HG02973 (cell line): ENCODE results near the gene LRP5.
"Not testable (repeated sequence)": the region's sequence is repeated elsewhere in the genome, so short reads cannot be mapped to it uniquely, and the experiment has no call there.

Experiments used
- ATAC-seq: cut with Tn5 transposase; IDR thresholded peaks from one replicate; pipeline ENCODE4 v1.9.1; 2021; ENCODE audit warnings: moderate library complexity; ENCODE audit not compliant: unreplicated experiment

Gene LRP5

DNA sequence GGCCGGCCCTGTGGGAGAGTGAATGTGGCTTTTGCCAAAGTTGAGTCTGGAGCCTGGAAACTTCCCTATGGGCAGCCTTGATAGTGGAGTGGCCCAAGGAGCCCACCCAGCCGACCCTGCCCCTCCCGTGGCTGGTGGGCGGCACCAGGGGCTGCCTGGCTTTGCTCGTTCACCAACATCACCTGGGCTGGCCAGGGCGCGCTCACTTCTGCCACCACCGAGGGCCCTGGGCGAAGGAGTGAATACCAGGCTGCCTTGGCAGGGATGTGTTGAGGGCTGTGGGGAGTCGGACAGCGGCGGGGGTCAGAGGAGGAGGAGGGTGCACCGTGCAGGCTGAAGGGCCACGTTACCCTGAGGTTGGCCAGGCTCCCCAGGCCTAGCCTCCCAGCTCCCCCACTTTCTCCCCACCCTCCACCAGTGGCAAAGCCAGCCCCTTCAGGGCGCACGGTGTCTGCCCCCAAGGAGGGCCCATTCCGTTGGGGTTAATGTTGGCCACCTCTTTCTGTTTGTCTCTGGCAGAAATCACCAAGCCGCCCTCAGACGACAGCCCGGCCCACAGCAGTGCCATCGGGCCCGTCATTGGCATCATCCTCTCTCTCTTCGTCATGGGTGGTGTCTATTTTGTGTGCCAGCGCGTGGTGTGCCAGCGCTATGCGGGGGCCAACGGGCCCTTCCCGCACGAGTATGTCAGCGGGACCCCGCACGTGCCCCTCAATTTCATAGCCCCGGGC lies 125.7 kb downstream of the LRP5 start:
- ATAC-seq = no peak

DNA sequence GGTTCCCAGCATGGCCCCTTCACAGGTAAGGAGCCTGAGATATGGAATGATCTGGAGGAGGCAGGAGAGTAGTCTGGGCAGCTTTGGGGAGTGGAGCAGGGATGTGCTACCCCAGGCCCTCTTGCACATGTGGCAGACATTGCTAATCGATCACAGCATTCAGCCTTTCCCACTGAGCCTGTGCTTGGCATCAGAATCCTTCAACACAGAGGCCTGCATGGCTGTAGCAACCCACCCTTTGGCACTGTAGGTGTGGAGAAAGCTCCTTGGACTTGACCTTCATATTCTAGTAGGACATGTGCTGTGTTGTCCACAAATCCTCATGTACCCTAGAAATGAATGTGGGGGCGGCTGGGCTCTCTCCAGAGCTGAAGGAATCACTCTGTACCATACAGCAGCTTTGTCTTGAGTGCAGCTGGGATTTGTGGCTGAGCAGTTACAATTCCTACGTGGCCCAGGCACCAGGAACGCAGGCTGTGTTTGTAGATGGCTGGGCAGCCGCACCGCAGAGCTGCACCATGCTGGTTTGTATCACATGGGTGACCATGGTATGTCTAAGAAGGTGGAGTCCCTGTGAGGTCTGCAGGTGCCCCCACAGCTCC lies 126.4 kb downstream of the LRP5 start:
- no peak for ATAC-seq

DNA sequence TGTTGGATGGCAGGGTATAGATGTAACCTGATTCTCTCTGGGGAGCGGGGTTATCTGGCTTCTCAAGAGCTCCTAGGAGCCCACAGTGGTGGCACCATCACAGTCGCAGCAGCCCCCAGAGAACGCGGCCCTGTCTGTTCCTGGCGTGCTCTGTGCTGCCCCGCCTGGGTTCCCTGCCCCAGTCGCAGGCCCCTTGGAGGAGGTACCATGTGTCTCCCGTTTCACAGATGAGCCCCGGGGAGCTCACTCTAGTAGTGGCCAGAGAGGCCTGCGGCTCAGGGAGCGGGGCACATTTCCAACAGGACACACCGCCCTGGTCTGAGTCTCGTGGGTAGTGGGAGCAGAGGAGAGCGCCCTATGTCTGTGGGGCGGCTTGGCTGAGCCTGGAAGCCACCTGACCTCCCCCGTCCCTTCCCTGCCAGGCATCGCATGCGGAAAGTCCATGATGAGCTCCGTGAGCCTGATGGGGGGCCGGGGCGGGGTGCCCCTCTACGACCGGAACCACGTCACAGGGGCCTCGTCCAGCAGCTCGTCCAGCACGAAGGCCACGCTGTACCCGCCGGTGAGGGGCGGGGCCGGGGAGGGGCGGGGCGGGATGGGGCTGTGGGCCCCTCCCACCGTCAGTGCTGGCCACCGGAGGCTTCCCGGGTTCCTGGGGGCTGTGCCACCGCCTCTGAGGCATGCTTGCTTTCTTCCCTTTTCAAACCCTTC lies 127.1 kb downstream of the LRP5 start:
- ATAC-seq = no peak

DNA sequence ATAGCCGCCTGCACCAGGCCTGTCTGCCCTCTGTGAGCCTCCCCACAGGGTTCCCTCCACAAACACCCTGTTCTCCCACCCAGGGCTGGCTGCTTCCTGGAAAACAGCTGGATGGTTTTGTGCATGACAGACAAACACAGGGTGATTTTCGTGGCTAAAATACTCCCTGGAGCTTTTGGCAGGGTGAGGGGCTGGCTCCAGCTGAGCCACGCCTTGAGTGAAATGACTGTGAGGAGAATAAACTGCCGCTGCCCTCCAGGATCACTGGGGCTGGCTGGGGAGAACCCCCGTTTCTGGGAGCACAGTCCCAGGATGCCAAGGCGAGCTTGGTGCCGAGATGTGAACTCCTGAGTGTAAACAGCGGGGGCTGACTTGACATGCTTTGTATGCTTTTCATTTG lies 127.8 kb downstream of the LRP5 start:
- ATAC-seq = no peak

DNA sequence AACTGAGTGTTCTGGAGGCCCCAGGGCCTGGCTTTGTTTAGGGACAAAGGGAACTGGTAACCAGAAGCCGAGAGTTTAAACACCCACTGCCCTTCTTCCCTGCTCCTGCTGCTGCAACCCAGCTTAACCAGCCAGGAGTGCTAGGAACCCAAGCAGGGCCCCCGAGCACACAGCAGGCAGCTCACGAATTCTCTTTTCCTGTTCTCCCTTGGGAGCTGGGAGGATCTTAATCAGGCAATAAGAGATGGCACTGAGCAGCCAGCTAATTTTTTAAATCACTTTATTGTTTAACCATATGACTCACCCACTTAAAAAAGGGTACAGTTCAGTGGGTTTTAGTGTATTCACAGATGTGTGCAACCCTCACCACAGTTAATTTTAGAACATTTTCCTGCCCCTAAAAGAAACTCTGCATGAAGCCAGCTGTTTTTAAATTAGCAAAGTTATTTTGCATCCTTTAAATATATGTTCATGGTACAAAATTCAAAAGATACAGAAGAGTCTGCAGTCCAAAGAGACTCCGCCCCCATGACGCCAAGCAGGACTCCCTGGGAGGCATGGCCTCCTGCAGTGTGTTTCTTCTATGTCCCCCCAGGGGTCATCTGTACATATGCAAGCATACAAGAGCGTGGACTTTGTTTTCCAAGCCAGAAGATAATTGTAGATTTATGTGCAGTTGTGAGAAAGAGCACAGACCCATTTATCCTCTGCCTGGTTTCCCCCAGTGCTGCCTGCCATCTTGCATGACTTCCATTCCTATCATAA lies 129.3 kb downstream of the LRP5 start:
- ATAC-seq = no peak

DNA sequence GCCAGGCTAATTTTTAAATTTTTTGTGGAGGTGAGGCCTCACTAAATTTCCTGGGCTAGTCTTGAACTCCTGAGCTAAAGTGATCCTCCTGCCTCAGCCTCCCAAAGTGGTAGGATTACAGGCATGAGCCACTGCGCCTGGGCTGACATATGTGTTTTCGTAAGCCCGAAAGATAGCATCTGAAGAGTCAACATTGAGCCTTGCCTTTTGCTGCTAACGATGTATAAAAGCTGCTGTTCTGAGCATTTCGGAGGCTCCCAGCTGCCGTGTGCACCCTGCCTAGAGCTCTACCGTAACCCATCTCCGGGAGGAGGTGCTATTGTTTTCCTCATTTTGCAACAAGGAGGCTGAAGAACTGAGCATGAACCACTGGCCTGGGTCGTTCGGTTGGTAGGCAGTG lies 130.0 kb downstream of the LRP5 start:
- ATAC-seq = no peak

DNA sequence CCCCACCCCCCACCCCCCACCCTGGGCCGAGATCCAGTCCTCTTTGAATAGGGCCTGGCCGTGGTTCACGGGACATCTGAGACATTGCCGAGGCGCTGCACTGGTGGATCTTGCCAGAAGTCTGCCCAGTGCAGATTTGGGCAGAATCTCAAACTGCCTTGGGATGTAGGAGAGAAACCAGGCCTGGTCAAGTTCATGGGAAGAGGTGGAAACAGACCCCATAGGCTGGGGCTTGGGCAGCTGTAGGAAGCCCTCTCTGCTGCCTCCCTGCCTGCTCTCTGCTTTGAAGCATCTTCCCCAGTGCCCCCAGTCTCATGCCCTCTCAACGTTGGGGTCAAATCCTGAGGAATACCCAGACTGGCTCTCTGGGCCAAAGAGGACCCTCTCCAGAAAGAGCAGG lies 132.2 kb downstream of the LRP5 start:
- no peak for ATAC-seq

DNA sequence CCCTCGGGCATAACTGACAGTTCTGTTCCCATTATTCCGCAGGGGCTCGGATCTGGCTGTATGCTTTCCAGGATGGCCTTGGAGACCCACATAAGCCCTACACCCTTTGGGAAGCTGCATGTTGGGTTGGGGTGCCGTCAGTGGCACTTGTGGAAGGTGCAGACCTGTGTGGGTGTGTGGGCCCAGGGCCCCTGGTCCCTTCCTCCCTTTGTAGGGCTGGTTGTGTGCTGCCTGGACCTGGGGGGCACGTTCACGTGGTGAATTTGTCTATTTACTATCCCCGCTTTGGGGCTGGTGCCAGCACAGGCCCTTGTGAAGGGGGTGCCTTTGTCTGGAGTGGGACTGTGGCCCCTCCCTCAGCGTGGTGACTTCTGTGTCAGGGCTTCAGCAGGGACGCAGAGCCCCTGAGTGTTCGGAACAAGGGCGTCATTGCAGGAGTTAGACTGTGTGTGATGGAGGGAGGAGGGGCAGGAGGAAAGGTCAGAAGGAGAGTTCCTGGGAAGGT lies 133.2 kb downstream of the LRP5 start:
- no peak for ATAC-seq

DNA sequence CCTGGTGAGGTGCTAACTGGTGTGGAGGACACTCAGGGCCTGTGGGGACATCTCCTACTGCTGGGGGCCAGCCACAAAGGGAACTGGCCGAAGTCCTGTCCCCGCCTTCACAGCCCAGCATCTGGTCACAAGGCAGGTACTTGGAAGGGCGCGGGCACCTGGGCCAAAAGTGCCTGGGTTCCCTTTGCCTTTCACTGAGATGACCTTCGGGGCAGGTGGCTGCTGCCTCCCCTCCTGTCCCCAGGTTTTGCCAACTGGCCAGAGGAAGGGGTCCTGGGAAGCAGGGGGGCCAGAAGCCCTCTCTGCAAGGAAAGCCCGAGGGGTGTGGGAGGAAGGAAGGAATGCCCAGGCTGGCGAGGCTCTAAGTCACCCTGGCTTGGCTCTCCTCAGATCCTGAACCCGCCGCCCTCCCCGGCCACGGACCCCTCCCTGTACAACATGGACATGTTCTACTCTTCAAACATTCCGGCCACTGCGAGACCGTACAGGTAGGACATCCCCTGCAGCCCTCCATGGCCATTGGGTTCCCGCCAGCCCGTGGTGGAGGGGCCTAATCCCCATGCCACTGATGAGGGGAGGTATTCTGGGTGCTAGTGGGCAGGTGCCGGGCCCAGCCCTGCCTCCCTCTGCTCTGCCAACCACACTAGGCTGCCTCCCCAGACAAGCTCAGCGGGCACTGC lies 133.8 kb downstream of the LRP5 start:
- ATAC-seq = no peak

DNA sequence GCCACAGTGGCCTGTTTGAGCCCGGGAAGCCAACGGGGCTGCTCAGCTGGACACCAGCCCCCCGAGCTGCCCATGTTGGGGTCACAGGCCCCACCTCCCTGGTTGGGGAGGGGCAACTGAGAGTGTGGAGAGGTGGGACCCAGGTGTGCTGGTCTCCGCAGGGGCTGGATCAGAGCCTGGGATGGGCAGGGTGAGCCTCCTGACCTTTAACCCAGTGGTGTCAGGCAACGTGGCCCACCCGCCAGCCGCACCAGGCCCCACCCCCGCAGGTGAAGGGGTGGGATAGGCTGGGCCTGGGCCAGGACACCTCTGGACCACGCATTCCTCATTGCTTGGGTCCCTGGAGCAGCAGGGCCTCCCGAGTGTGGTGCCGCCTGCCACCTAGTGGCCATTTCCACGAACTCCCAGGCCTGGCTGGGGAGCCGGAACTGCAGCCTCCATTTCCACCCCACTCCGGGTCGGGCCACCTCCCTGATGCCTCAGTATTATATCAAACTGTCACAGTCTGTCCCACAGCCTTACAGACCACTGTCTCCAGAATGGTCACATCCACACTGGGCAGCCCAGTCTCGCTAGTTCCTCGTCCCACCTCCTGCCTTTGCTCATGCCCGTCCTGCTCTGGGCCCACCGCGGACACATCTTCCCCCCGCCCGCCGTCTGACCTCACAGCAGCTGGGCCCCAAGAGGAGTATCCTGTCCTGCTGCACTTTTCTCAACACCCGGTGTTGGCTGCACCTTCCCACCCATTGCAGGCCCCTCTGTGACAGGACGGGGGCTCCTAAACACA lies 134.8 kb downstream of the LRP5 start:
- ATAC-seq = no peak

DNA sequence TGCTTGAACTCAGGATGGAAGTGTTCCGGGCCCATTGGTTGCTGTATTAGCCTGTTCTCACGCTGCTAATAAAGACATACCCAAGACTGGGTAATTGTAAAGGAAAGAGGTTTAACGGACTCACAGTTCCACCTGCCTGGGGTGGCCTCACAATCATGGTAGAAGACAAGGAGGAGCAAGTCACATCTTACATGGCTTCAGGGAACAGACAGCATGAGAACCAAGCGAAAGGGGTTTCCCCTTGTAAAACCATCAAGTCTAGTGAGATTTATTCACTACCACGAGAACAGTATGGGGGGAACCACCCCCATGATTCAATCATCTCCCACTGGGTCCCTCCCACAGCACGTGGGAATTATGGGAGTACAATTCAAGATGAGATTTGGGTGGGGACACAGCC lies 135.5 kb downstream of the LRP5 start:
- not testable (repeated sequence) for ATAC-seq

DNA sequence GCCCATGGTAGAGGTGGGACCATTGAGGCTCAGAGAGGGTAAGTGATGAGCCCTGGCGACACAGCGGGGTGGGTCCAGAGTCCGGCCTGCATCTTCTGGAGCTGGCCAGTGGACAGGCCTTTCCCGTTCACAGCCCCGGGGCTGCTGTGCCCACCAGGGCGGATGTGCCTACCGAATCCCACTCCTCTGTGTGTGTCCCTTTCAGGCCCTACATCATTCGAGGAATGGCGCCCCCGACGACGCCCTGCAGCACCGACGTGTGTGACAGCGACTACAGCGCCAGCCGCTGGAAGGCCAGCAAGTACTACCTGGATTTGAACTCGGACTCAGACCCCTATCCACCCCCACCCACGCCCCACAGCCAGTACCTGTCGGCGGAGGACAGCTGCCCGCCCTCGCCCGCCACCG lies 136.2 kb downstream of the LRP5 start:
- no peak for ATAC-seq

DNA sequence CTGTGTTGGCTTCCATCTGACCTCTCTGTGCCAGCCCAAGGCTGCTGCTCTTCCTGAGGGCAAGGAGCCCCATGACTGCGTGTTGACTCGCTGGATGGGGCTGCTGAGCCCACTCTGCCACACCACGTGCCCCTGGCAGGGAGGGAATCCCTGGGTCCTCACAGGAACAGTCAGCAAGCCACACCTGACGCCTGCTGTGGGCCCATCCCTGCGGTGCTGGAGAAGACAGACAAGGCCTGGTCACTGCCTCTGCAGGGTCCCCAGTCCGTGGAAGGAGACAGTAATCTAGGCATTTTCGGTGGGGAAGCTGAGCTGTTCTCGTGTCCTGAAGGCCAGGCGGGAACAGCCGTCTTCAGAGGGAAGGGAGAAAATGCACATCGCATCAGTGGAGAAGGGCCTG lies 137.6 kb downstream of the LRP5 start:
- ATAC-seq = no peak

DNA sequence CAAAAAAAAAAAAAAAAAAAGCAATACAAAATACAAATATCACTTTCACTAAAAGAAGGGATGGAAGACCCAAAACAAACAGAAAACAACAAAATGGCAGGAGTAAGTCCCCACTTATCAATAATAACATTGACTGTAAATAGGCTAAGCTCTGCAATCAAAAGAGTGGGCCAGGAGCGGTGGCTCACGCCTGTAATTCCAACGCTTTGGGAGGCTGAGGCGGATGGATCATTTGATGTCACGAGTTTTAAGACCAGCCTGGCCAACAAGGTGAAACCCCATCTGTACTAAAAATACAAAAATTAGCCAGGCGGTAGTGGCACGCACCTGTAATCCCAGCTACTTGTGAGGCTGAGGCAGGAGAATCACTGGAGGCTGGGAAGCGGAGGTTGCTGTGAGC lies 138.3 kb downstream of the LRP5 start:
- ATAC-seq = no peak

DNA sequence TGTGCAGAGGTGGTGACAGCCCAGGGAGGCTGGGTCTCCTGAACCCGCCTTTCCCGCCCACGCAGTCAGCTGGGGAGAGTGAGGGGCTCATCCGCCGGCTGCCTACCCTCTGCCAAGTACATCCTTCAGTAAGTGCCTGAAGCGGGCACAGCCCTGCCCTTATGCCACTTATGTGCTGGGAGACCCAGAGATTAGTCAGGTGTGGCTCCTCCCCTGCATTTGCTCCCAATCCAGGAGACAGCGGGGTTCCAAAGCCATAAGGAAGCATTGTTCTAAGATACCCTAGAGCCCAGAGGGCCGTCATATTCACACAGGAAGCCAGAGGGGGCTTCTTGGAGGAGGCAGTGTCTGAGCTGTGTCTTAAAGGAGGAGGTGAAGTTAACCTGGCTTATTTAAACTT lies 142.4 kb downstream of the LRP5 start:
- no peak for ATAC-seq

DNA sequence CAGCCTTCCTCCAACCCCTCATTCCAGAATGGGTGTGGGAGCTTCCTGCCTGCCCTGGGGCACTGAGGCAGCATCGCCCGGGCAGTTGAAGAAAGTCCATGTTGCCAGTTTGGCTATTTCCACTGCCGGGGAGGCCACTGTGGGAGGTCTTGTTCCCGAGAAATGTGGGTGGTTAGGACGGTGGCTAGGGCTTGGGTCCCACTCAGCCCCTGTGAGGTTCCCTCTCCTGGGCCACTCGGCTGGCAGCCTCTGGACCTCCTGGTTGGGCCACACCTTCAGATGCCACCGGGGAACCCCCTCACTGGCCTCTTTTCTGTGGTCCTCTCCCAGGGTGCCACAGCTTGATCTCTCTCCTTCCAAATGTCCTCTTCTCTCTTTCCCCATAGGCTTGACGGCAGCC lies 143.1 kb downstream of the LRP5 start:
- ATAC-seq = no peak

DNA sequence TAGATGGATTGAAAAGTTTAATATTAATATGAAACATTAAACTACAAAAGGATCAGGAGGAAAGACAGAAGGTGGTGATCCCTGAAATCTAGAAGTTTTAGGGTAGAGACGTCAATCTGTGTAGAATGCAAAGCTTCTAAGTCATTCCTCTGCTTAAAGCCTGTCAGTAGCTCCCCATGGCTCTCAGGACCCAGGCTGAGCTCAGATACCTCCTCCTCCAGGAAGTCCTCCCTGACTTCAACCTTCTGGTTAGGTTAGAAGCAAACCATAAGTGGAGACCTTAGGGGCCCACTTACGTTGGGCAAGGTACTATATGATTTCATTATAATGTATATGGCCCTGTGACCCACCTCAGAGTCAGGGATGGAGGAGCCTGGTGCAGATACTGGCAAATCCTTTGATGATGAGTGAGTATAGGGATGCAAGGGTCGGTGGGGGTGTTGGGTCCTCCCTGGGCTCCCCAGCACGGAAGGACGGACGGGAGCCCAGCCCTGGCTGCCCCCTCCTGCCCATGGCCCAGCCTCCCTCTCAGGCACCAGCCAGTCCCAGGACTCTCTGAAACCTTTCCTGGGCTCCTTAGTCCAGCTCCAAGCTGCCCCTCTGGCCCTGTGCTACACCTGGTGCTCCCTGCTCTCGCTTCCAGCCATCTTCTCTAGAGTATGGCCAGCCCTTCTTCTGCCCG lies 145.0 kb downstream of the LRP5 start:
- no peak for ATAC-seq

DNA sequence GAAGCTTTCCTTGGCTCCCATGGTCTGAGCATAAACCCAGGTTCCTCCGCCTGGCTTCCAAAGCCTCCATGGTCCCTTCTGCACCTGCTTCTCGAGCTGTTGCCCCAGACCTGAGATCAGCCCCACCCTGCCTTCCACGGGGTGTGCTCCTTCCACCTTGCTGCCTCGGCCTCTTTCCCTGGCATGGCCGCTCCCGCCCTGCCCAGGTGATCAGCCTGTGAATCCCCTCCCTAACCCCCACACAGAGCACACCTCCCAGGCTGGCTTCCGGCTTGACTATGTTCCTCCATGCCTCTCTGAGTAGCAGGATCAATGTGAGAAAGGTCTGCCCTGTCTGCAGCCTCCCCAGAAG lies 145.5 kb downstream of the LRP5 start:
- ATAC-seq = no peak

DNA sequence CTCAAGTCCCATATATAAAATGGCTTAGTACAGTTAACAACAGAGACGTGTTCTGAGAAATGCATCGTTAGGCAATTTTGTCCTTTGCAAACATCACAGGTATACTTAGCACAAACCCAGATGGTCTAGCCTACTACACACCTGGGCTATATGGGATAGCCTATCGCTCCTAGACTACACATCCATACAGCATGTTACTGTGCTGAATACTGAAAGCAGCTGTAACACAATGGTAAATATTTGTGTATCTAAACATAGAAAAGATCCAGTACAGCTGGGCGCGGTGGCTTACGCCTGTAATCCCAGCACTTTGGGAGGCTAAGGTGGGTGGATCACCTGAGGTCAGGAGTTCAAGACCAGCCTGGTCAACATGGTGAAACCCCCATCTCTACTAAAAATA lies 145.9 kb downstream of the LRP5 start:
- not testable (repeated sequence) for ATAC-seq
